HS-27A (cell line): Measurements from ENCODE around the gene ZDHHC14.
"Not testable (repeated sequence)": the region's sequence is repeated elsewhere in the genome, so short reads cannot be mapped to it uniquely, and the experiment has no call there.

Experiments
- DNase-seq: peaks from one replicate; pipeline ENCODE4 v3.0.0-alpha.2; 2012; ENCODE audit warnings: low read depth, missing footprints

The ZDHHC14 gene

GRCh38 chr6:157381631-157382621 lies 936 bp downstream of the ZDHHC14 start:
- DNase-seq: no peak

DNA sequence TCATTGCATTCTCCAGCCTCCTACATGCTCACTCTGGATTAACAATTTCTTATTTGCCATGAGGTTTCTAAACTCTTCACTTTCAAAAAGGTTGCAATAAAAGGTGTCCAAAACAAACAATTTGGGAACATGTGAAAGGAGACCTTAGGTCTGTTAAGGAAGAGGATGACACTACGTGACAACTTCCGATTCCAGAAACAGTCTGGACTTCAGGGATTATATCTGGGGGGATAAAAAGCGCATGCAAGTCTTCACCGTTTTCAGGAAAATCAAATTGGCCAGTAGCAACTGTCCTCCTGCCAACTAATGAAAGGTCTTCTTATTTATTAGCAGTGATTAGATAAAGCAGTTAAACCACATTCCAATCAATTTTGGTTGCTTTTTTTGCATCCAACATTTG lies 1.8 kb downstream of the ZDHHC14 start:
- no peak for DNase-seq

- DNase-seq: no peak
These were observed 2.5 kb downstream of the ZDHHC14 start for GRCh38 chr6:157383471-157383870.

- DNase-seq: not testable (repeated sequence)
These were observed 4.0 kb downstream of the ZDHHC14 start for GRCh38 chr6:157384962-157385361.

DNA sequence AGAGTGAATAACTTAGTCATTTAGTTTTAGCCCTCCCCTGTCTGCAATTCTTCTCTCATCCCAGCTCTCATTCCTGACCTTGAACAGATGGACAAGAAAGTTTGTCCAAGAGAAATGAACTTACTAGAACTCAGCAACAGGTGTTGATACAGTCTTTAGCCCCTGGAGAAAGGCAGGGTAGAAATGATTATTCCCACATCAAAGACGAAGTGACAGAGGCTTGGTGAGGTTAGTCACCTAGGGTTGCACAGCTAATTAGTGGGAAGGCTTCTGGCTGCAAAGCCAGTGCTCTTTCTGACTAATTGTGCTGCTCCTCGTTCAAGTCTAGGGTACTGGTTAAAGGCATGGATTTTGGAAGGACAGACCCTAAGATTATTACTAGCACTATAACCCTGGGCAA lies 4.5 kb downstream of the ZDHHC14 start:
- no peak for DNase-seq

GRCh38 chr6:157386023-157386422 lies 5.0 kb downstream of the ZDHHC14 start:
- DNase-seq: no peak

DNA sequence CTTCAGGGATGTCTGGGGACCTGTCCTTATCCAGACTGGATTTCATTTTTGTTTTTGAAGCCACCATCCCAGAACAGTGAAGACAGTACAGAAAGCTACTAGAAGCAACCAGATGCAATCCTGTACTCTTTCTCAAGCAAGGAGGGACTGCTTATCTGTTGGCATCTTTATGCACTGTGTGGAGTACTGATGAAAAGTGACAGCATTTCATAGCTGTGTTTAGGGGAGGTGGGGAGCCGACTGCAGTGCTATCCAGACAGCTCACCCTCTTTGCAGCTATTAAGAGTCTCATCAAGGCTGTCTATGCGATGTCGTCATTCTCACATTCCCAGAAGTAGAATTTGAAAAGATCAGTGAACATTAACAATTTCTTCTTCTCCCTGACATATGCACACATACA lies 5.5 kb downstream of the ZDHHC14 start:
- no peak for DNase-seq

GRCh38 chr6:157388924-157389323 lies 7.9 kb downstream of the ZDHHC14 start:
- no peak for DNase-seq

DNA sequence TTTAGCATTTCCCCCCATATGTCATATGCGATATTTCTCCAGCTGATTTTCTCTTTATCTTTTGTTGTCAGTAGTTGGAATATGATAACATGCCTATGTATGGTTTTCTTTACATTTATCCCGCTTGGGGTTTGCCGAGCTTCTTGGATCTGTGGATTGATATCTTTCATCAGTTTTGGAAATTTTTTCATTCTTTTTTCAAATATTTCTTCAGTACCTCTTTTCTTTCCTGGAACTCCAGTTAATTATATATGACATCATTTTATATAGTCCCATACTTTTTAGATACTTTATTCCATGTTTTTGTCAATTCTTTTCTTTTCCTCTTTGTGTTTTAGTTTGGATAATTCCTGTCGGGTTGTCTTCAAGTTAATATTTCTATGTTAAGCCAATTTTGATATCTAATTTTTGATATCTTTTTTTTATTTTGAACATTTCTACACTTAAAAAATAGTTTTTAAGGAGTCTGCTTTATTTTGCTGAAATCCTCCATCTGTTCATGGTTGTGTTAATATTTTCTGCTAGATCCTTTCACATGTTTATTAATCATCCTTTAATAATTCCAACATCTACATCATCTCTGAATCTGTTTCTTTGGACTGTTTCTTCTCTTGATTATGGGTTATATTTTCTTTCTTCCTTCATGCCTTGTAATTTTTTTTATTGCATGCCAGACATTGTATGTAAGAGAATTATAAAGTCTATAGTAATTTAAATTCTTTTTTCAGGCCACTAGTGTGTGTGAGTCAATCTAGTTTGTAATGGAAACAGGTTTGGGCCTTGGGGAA lies 9.5 kb downstream of the ZDHHC14 start:
- DNase-seq: no peak

DNA sequence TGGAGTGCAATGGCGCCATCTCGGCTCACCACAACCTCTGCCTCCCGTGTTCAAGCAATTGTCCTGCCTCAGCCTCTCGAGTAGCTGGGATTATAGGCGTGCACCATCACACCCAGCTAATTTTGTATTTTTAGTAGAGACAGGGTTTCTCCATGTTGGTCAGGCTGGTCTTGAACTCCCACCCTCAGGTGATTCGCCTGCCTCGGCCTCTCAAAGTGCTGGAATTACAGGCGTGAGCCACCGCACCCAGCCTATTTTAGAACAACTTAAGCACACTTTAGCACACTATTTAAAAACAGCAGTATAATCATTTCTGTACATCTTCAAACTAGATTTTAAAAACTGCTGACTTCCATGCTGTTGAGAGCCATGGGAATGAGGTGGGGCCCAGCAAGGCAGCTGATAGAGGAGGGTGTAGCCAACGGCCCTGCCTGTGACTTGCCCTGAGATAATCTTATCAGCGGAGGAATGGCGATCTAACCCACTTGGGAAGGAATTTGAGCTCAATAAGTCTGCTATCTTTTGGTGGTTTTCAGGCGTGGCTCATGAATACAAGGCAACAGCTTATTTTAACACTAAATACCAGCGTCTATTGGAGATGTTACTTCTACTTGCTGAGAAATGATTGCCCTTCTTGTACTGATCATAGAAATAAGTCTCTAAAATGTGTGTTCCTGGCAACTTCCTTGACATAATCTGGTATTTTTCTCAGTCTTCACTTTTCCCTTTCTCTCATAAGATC lies 12.1 kb downstream of the ZDHHC14 start:
- DNase-seq: no peak

DNA sequence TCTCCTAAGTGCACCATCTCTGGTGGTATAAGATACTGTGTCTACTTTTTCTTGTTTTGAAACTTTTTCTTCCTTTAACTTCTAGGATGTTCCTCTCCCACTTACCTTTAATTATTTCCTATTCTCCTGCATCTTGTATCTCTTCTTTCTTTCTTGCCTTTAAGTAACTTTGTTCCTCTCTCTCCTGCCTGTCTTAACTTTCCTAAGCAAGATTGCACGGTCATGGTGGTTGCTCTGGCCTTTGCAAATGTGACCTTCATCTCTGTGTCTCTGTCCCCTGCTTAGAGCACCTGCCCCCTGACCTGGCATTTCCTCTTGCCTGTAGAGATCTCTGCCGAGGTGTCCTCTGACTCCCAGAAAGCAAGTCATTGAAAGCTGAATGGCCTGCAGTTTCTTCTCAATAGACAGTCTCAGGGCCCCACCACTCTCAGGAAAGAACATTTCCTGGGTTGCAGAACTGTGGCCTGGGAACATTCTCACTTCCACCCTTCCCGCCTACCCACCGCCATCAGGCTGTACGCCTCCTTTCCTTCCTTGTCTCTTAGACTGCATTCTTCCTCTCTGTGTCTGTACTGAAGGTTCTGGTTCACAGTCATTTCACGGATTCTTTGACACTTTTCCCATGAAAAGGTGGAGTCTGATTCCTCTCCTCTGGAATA lies 12.8 kb downstream of the ZDHHC14 start:
- no peak for DNase-seq

DNA sequence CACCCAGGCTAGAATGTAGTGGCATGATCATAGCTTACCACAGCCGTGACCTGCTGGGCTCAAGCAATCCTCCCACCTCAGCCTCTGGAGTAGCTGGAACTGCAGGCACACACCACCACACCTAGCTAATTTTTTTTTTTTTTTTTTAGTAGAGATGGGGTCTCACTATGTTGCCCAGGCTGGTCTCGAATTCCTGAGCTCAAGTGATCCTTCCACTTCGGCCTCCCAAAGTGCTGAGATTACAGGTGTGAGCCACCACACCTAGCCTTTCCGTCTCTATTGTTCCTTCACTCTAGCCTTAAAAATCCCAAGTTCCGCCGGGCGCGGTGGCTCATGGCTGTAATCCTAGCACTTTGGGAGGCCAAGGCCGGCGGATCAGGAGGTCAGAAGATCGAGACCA lies 14.2 kb downstream of the ZDHHC14 start:
- DNase-seq: not testable (repeated sequence)

DNA sequence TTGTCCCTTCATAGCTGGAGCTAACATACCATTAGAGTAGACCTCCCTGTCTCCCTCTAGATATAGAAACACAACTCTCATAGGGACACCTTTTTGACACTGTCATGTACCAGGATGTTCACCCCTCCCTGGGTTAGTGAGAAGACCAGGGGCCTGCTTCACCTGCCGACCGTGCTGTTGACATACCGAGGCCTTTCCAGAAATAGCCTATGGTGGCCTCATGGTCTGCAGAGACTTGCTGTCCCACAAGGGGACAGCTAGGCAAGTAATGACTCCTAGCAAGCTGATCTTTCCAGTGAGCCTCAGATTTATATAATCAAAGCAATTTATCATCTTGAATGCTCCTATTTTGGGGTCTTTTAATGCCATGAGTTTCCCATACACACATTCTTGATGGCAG lies 15.0 kb downstream of the ZDHHC14 start:
- DNase-seq: no peak

- DNase-seq: no peak
These were observed 16.7 kb downstream of the ZDHHC14 start for GRCh38 chr6:157397660-157398059.

DNA sequence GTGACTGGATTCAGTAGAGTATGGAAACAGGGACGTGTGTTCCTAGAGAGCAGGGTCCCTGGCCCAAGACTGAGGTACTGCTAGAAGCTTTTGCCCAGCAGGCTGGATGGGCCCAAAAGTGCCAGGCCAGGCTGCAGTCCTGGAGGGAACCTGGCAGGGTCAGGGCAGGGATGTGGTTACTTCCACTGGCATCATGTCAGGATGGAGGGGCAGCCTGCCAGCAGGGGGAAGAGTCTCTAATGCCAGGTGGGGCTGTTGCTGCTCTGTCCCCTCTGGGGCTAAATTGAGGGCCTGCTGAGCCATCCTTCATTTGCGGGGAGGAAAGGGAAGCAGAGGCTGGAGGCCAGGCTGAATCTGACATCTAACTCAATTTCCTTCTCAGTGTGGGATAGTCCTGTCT lies 17.2 kb downstream of the ZDHHC14 start:
- no peak for DNase-seq

- no peak for DNase-seq
These were observed 19.7 kb downstream of the ZDHHC14 start for GRCh38 chr6:157400676-157401075.

- DNase-seq: no peak
These were observed 20.8 kb downstream of the ZDHHC14 start for GRCh38 chr6:157401734-157402338.

- no peak for DNase-seq
These were observed 22.2 kb downstream of the ZDHHC14 start for GRCh38 chr6:157402996-157403685.

GRCh38 chr6:157403686-157404051 lies 22.7 kb downstream of the ZDHHC14 start:
- no peak for DNase-seq

- no peak for DNase-seq
These were observed 25.0 kb downstream of the ZDHHC14 start for GRCh38 chr6:157405986-157406385.

- DNase-seq: no peak
These were observed 25.7 kb downstream of the ZDHHC14 start for GRCh38 chr6:157406661-157407060.
